GM21786 (cell line): Measurements from ENCODE around the gene GABRG3.

ENCODE experiments used
- ATAC-seq: cut with Tn5 transposase; IDR thresholded peaks from one replicate; pipeline ENCODE4 v1.9.1; 2021; ENCODE audit not compliant: unreplicated experiment

GABRG3 gene

DNA sequence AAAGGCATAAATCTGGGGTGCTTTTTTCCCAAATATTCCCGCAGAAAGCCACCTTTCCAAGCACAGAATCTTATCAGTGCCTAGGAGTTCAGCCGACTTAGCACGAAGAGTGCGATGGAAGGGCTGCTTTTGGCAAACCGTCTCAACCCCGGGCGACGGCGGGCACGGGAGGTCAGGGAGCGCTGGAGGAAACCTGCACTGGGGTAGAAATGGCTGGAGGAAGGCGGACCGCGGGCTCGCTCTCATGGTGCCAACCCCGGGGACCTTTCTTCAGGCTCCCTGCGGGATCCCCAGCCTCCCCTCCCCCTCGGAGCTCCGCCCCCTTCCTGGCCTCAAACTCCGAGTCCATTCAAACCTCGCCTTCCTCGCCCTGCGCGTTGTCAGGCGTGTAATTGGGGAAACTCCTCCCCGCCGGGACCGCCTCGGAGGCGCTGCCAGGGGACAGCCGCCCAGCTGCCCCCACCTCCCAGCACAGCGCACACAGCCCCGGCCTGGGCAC is at the start of gene GABRG3:
Gene GABRG3, plus strand, starts transcription at position 470 of the 499 bp plus-strand sequence.
- no peak for ATAC-seq

DNA sequence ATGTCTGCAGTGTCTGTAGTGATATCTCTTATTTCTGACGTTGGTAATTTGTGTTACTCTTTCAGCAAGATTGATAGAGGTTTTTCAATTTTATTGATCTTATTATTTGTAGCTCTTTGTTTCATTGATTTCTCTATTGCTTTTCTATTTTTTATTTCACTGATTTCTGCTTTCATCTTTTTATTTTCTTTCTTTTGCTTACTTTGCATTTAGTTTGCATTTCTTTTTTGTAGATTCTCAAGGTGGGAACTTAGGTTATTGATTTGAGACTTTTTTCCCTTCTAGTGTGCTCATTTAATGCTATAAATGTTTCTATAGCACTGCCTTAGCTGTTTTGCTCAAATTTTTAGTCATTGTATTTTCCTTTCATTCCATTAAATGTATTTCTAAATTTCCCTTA is 49.5 kb upstream of the GABRG3 start:
- ATAC-seq: no peak

DNA sequence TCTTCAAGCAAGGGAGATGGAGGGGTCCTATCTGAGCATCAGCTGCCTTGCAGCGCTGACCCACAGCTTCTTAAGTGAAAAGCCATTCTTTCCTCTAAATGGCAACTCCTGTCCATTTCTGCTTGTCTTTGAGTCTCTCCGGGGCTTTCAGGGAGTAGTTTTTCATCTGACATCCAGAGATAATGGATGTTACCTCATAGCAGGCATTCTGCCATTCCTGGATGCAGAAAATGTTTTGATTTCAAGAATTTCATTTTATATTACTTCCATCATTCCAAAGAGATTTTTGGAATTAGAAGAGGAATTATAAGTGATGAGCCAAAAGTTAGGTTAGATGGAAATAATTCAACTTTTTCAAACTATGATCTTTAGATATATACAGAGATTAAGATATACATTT is 44.9 kb upstream of the GABRG3 start:
- no peak for ATAC-seq

DNA sequence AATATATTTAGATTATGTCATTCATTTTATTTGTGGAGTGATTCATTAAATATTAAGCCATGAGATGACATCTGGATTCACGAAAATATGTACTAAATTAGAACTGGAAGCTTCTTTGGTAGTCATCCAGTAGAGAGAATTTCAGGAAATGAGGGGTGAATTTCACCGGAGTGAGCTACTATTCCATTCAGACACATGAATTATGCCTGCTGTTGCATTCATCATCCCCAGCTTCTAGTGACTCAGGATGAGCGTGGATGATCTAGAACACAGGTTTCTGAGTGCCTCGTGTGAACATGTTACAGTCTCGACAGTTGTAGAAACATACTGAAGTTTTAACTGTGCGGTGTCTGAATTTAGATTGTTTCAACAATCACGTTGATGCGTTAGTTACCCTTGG is 42.9 kb upstream of the GABRG3 start:
- no peak for ATAC-seq

DNA sequence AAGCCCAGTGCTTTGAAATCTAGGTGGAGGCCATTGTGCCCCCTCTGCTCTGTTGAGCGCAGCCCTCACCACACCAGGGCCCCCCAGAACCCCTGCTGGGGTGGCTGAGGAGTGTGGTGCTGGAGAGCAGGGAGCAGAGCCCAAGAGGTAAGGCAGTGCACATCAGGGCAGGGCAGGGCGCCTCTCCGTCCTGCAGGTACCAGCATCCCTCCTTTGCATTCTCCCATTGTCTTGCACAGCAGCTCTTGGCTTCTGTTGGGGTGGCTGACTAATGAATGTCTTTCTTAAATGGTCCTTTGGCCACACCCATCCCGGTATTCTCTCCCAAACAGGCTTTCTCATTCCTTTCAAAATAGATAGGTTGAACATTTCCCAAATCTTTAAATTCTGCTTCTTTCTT is 41.4 kb upstream of the GABRG3 start:
- ATAC-seq: no peak

DNA sequence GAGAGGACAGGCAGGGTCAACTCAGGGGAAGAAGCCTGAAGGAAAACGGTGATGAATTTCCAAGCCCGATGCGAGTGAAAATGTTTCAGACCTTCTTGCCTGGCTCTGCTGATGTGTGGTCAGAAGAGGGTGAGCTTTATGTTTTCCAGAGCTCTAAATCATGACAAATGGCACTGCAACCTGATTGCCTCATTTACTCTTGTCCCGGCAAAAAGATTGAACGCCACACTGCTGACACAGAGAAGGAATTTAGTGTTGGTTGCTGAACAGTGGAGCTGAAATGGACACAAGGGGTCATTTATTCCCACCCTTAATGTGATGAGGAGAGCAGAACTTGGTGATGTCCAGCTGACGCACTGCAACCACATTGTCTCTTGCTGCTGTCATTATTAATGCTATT is 36.1 kb upstream of the GABRG3 start:
- no peak for ATAC-seq

DNA sequence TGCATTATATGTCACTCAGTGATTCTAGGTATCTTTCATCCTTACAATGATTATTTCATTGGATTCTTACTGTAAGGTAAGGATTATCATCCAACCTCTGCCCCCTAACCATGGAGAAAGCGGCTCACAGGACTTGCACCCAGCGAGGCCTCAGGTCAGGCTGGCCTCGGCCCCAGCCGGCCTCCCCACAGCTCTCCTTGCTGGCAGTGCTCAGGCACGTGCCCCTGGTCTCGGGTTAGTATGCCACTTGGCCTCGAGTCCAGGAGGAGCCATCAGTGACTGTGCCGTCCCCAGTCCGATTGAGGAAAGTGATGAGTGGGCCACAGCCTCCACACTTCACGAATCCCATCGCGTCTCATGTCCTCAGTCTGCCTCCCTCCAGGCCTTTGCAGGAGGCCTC is 35.7 kb upstream of the GABRG3 start:
- no peak for ATAC-seq

DNA sequence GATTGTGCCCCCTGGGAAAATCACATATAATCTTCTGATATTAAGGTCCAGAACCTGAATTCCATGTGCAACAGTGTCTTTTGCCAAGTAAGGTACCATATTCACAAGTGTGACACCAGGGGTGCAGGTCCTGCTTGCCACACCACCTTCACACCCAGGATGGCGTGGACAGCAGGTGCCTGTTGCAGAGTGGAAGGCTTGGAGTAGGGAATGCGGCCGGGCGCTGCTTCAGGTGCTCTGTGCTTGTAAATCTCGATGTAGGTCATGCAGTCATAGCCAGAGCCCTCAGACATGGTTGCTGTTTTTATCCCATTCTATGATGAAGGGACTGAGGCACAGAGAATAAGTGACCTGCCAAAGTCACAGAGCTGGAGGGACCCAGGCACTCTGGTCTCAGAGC is 34.5 kb upstream of the GABRG3 start:
- ATAC-seq: no peak

DNA sequence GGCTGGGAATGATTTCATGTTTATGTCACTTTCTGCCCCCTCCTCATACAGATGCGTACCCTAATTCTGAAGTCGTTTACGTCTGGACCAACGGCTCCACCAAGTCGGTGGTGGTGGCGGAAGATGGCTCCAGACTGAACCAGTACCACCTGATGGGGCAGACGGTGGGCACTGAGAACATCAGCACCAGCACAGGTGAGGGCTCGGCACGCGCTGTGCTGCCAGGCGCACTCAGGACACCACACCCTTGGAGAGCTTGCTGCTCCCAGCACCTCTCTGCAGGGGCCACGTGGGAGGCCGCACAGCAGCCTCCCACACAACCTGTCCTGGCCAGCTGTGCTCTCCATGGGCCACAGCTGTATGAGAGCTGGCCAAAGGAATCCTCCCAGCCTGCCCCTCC is 33.8 kb upstream of the GABRG3 start:
- ATAC-seq: no peak

DNA sequence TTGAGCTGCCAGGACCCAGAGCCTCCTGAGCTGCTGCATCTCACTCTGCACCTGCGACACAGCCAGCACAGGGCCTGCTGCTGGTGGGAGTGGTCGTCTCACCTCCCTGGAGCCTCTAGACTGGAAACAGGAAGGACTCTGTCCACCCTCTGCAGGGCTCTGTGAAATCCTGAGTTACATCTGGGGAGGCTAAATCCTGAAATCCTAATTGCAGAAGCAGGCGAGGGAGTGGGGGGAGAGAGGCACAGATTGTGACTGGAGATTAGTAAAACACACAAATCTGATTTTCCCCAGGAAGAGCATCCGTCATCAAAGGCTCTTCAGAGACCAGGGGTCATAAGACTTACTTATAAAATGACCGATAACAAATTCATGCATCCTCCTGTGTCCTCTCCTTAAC is 31.6 kb upstream of the GABRG3 start:
- ATAC-seq: no peak

DNA sequence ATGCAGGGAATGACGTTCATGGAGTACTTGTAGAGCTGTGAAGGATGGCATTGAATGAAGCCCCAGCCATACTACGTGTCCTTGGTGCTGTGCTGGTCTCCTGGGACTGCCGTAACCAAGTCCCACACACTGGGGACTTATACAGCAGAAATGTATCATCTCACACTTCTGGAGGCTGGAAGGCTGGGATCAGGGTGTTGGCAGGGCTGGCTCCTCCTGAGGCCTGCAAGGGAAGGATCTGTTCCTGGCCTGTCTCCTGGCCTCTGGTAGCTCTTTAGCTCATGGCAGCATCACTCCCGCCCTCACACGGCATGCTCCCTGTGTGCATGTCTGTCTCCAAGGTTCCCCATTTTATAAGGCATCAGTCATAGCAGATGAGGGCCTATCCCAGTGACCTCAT is 29.5 kb upstream of the GABRG3 start:
- ATAC-seq: no peak

DNA sequence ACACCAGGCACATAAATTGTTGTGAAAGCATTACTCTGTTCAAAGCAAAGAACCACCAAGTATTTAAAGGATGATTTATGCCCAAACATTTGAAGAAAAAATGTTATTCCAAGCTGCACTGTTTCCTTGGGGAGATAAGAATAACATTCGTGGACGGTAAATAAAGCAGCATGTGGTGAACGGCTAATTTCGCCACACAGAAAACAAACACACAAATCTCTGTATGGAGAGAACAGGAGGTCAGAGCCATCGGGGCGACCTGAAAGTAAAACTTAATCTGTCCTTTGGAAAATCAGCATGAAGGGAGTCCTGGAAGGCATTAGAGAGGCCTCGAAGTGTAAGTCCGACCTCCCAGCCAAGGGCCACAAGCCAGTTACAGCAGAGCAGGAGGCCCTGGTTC is 27.1 kb upstream of the GABRG3 start:
- no peak for ATAC-seq

DNA sequence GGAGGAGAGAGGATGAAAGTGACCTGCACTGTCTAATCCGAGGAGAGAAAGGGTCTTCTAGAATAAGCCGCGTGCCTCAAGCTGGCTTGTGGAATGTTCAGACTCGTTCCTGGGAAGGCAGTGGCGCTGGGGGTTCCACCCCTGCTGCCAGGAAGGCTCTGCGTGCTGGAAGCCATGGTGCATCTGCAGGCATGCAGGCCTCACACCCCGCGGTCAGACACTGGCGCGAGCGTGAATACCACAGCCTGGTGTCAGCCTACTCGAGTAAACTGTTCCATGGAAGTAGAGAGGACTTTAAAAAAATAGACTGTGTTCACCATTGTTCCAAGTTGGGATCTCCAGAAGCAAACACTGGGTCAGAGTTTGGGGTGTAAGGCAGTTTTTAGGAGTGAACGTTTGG is 25.9 kb upstream of the GABRG3 start:
- ATAC-seq: no peak

DNA sequence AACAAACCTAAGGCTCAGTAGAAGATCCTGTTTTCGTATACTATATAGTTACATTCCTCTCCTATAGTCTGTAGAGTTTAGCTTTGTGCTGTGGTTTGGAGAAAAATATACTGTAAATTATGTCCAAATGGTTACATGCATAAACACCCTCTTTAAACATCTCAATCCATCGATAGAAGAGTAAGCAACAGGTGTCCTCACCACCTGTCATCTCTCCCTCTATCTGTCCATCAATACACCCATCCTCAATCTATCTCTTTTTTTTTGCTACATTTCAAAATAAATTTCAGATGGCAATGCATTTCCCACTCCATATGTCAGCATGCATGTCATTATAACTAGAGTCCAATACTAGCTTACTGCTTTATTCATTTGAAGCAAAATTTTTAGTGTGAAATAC is 21.0 kb upstream of the GABRG3 start:
- no peak for ATAC-seq

DNA sequence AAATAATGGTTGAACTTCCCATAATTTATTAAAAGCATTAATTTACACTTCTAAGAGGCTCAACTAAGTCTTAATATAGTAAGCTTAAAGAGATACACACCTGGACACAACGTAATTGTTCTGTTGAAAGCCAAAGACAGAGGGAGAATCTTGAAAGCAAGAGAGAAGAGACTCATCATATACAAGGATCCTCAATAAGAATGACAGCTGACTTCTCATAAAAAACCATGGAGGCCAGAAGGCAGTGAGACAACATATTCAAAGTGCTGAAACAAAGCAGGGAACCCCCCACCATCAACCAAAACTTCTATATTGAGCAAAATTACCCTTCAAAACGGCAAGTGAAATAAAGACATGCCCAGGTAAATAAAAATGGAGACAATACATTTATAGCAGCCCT is 16.6 kb upstream of the GABRG3 start:
- ATAC-seq: no peak

DNA sequence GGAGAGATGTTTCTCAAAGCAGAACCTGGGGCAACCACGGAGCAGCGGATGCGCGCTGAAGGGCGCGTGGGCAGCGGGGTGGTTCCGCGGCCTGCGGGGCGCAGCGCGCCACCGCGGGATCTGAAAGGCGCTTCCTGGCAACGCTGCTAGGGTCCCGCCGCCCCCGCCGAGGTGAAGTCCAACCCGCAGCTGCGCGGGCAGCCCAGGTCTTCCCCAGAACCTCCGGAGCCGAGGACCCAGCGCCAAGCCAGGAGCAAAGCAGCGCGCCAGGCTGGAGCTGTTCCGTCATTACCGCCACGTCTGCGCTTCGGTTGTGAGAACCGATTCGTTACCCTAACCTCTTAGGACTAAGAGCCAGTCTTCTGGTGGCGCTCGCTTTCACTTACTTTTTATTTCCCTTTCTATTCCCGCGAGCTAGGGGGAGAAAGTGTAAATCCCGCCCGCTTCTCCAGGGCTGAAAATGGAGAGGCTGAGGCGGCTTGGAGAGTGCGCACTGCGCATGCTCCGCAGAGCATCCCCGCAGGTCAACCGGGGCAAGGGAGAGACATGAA is 3.2 kb upstream of the GABRG3 start:
- no peak for ATAC-seq

DNA sequence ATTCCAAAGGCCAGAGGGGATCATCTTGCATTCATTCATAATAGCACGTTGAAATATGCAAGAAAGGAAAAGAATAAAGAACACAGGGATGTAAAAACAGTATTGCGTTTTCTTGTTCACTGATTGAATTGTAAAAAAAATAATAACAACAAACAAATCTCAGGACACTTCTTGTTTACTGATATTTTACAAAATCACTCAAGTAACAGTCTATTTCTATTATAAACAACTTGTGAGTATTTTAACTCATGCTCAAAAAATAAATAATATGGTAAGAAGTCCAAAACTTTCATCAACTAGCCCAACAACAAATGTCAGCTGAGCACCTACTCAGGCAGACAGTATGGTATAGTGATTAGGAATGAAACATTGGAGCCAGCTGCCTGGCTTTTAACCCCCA is 2.2 kb upstream of the GABRG3 start:
- no peak for ATAC-seq

DNA sequence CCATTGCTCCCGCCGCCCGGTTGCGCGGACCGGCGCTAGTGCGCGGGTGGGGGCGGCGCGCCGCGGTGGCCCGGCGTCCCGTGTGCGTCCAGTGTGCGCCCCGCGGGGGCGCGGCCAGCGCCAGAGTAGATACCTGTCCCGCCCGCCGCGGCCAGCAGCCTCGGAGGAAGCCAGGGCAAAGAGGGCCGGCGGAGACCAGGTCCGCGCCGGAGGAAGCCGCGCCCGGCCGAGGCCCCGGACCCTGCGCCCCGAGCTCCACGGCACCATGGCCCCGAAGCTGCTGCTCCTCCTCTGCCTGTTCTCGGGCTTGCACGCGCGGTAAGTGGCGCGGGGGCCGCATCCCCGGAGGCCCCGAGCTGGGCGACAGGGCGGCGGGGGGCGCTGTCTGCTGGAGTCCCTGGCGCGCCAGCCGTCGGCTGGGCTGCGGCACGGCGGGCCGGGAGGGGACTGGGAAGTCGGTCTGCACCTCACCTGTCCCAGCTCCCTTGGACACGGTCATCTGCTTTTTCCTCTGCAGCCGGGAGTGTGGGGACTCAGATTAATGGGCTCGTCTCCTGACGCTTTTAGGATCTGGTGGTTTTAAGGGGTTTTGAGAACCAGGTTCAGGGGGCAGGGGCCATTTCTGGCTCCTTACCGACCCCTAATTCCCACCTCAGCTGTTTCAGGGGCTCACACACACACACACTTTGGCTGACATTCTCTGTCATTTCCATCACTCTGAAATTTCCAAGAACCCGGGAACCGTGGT is 464 bp downstream of the GABRG3 start:
- no peak for ATAC-seq

DNA sequence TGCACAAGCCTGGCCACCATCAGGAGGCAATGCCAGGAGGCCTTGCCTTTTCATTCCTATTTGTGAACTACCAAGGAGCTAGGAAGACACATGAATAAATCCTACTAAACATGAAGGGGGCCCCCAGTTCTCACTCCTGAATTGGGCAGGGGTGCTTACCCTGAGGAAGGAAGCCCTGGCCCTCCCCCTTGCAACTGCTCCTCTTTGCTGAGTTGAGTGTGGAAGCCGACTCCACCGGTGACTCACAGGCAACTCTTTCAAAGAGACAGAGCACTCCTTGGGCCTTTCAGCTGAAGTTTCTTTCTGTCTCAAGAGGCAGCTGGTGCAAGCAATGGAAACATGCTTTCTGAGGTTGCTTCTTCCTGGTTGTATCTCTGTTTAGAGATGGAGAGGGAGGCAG is 1.7 kb downstream of the GABRG3 start:
- ATAC-seq: no peak

DNA sequence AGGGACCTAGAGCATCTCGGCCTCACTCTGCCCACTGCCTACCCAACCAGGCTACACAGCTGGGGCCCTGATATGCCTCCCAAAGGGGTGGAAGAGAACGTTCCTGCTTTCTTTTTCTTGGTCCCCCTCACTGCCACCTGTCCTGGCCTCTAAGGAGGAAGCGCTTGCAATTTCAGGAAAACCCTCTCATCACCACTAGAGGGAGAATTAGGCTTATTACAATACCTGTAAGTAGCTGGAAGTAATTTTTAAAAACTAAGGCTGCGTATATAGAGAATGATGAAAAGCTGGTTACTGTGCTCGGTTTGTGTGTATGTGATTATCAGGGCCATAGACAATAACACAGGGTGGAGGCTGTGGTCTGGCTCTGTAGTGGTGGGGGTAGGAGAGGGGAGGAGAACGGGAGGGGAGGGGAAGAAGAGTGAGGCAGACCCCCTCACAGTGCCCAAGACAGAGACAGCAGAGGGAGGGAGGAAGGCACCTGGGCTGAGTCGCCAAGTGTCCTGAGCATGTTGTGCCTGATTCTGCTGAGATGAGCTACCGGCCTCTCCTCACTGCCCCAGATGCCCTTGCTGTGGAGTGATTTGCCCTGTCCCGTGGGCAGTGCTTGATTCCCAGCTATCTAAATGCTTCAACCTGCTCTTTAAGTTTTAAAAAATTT is 3.3 kb downstream of the GABRG3 start:
- no peak for ATAC-seq

DNA sequence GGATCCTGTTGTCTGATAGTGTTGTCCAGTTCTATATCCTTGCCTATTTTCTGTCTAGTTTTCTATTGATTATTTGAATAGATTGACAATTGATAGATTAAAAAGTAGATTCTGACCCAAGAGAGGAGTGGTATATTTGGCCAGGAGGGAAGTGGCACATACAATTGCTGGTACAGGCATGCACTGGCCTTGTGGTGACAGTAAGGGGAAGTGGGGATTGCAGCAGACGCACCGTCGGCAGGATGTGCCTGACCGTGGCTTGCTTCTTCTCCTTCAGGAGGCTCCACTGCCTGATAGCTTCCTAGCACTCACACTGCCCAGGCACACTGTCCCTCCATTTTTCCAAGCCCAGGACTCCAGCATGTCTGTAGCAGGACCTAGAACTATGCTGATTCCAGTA is 10.5 kb downstream of the GABRG3 start:
- no peak for ATAC-seq

DNA sequence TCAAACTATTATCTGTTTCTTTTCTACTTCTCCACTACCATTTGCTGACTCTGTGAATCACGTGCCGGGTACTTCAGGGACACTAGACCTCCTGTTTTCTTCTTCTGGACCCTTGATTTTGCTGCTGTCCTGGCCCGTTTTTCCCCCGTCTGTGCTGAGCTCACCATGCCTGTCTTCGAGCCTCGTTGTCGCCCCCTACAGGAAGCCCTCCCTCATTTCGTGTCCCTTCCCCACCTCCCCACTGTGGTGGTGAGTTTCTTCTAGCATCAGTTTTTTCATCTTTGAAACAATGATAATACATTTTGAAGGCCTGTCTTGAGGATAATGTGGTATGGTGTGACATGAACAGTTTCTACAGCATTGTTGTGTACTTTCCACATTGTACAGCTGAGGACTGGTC is 12.8 kb downstream of the GABRG3 start:
- ATAC-seq: no peak
